Esophagus (tissue), 2 donors: ENCODE measurements around the gene DENND2A. TPM values are rescaled to one million over a fixed set of nuclear protein-coding genes. Genes with fewer than 3 reads are reported as not detected.
A peak's percentile ranks its signal among the peaks of the same experiment; 100 is the strongest.

ENCODE experiments used
- H3K27ac ChIP-seq, 2 donors: one replicate each; pipeline ENCODE4 v1.5.1; 2013; ENCODE audit warnings: low read depth in 2 of 2, mild to moderate bottlenecking in 2 of 2, inconsistent platforms in 1 of 2, low read length in 1 of 2, moderate library complexity in 1 of 2
- H3K27me3 ChIP-seq, 2 donors: one replicate each; pipeline ENCODE4 v1.6.1; 2013; ENCODE audit warnings: low read length in 2 of 2, control low read depth in 1 of 2, mild to moderate bottlenecking in 1 of 2; ENCODE audit not compliant: insufficient read depth in 2 of 2, control insufficient read depth in 1 of 2
- H3K36me3 ChIP-seq, 2 donors: one replicate each; pipeline ENCODE4 v1.6.1; 2013; ENCODE audit warnings: low read length in 1 of 2; ENCODE audit not compliant: control insufficient read depth in 2 of 2, insufficient read depth in 2 of 2
- H3K4me1 ChIP-seq, 2 donors: one replicate each; pipeline ENCODE4 v1.6.1; 2013; ENCODE audit warnings: low read length in 1 of 2; ENCODE audit not compliant: control insufficient read depth in 2 of 2, insufficient read depth in 2 of 2
- H3K4me3 ChIP-seq, 2 donors: one replicate each; pipeline ENCODE4 v1.5.1; 2013; ENCODE audit warnings: low read length in 2 of 2, mild to moderate bottlenecking in 2 of 2, low read depth in 1 of 2, moderate library complexity in 1 of 2
- H3K9me3 ChIP-seq, 2 donors: one replicate each; pipeline ENCODE4 v1.6.1; 2013; ENCODE audit warnings: mild to moderate bottlenecking in 2 of 2, low read depth in 1 of 2, low read length in 1 of 2, moderate library complexity in 1 of 2; ENCODE audit not compliant: control insufficient read depth in 2 of 2, insufficient read depth in 1 of 2
- WGBS, 2 donors: extraction: QIAGEN DNeasy Blood & Tissue Kit; methylation state at CpG; one replicate each; pipeline ENCODE4 v1.1.7; 2013; 5-methylcytosine and 5-hydroxymethylcytosine counted together
- polyA plus RNA-seq, 2 donors: library from polyadenylated mRNA; stranded (reverse); fragments of 200-250 nt; gene quantifications; one replicate each; pipeline ENCODE4 v1.2.3, GENCODE V29; 2013
- donor health status: healthy with polysubstance abuse.
- donor health status: Bipolar disorder and iron deficiency.

DENND2A gene
- polyA plus RNA-seq, 2 donors: 1.2 to 1.5 TPM

DNA sequence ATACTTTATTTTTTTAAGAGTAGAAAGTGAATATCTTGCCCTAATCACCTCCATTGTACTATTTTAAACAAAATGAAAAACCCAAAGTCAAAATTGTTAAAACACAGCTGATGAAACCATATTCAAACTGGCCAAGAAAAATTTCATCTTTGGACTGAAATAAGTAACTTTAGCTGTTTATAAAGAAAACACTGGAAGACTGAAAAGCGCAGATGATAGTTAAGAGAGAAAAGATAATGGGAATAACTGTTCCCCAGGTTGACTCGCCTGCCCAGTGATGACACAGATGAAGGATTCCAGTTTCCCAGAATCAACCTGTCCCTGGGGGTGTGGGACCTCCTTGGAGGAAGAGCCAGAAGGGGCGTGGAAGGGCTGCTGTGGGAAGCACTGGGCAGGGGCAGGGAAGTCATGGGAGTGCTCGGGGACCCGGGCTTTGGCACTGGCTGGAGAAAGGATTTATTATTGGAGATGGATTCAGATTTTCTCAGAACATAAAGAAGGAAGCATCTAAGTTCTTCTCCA lies 43.1 kb downstream of the DENND2A start:
- no peaks in the 10 kb centered on the region for H3K36me3 ChIP-seq
- 51 to 69% methylated on average over 5 of the region's 5 CpGs for WGBS, 2 donors
- H3K4me3 ChIP-seq: no peak overlapping the region
- no peaks in the 10 kb centered on the region for H3K4me1 ChIP-seq
- H3K9me3 ChIP-seq: no peaks in the 10 kb centered on the region
- H3K27ac ChIP-seq: peak overlapping the region in 1 of 2 donors; percentile 61
- no peaks in the 10 kb centered on the region for H3K27me3 ChIP-seq

GRCh38 chr7:140596519-140597427 lies 43.8 kb downstream of the DENND2A start:
- H3K27ac ChIP-seq: no peak overlapping the region
- H3K4me3 ChIP-seq: no peak overlapping the region
- no peaks in the 10 kb centered on the region for H3K9me3 ChIP-seq
- no peaks in the 10 kb centered on the region for H3K36me3 ChIP-seq
- H3K4me1 ChIP-seq: no peaks in the 10 kb centered on the region
- 53 to 76% methylated on average over 7 of the region's 7 CpGs for WGBS, 2 donors
- no peaks in the 10 kb centered on the region for H3K27me3 ChIP-seq

DNA sequence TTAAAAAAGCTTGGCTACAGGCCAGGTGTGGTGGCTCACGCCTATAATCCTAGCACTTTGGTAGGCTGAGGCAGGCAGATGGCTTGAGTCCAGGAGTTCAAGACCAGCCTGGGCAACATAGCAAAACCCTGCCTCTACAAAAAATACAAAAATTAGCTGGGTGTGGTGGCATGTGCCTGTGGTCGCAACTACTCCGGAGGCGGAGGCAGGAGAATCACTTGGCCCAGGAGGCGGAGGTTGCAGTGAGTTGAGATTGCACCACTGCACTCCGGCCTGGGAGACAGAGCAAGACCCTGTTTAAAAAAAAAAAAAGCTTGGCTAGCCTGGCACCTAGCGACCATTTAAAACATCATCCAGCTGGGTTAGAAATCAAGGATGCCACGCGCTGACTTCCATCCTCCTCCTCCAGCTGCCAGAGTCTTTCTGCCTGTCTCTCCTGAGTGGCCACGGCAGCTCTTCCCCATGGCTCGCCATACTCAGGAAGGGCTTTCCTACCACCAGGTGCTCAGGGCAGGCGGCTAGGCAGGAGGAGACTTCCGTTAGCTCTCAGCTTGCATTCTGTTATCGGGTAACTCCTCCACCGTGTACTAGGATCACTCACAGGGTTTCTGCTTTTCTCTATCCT lies 45.0 kb downstream of the DENND2A start:
- no peak overlapping the region for H3K27ac ChIP-seq

GRCh38 chr7:140594131-140594691 lies 46.4 kb downstream of the DENND2A start:
- whole genome bisulfite sequencing, 2 donors: 88 to 94% methylated on average over 13 of the region's 13 CpGs
- H3K9me3 ChIP-seq: no peaks in the 10 kb centered on the region
- H3K27ac ChIP-seq: no peak overlapping the region
- H3K27me3 ChIP-seq: no peaks in the 10 kb centered on the region
- H3K4me1 ChIP-seq: no peaks in the 10 kb centered on the region
- no peaks in the 10 kb centered on the region for H3K36me3 ChIP-seq
- no peak overlapping the region for H3K4me3 ChIP-seq

More for the DNA sequence above, 45.0 kb downstream of the DENND2A start:
- Histone ChIP-seq H3K4me3 (no peak overlapping the region), H3K9me3 (no peaks in the 10 kb centered on the region), H3K27me3 (no peaks in the 10 kb centered on the region), H3K36me3 (no peaks in the 10 kb centered on the region), H3K4me1 (no peaks in the 10 kb centered on the region)
- WGBS, 2 donors: 82 to 87% methylated on average over 15 of the region's 15 CpGs

- no peaks in the 10 kb centered on the region for H3K4me1 ChIP-seq
- no peaks in the 10 kb centered on the region for H3K27me3 ChIP-seq
- no peaks in the 10 kb centered on the region for H3K9me3 ChIP-seq
- H3K36me3 ChIP-seq: no peaks in the 10 kb centered on the region
- no peak overlapping the region for H3K4me3 ChIP-seq
- no peak overlapping the region for H3K27ac ChIP-seq
- 80 to 81% methylated on average over 4 of the region's 4 CpGs for WGBS, 2 donors
These were observed 47.0 kb downstream of the DENND2A start for GRCh38 chr7:140593672-140593982.

DNA sequence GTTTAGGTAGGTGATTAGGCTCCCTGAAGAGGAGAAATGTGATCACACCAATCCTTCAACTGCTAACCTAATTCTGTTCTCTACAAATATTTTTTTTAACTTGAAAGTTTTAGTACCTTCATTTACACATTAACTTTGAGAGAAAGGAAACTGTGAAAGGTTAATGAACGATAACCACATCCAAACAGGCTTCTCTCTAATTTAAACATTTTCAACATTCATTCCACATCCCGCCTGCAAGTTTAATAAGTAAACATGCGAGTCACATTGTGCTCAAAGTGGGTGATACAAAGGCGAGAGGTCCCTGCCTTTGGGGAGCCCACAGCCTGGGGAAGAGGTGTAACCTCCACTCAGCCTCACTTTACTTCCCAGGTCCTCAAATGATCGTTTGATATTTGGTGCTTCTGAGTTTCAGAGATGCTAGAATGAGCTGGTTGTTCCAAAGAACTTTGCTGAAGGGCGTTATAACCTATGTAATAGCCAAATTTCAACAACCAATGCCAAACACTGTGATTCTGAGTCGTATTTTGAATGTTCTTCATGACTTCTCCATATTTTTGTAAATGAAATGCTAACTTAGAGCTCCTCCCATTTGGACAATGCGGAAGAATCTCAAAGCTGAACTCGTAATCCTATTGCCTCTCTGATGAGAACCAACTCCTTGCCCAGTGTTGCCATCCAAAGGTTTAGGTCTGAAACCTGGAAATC lies 47.5 kb downstream of the DENND2A start:
- 71 to 73% methylated on average over 9 of the region's 9 CpGs for WGBS, 2 donors
- Histone ChIP-seq H3K9me3 (no peaks in the 10 kb centered on the region), H3K4me1 (no peaks in the 10 kb centered on the region), H3K36me3 (no peaks in the 10 kb centered on the region), H3K27ac (no peak overlapping the region), H3K27me3 (no peaks in the 10 kb centered on the region), H3K4me3 (no peak overlapping the region)

GRCh38 chr7:140591180-140591902 lies 49.3 kb downstream of the DENND2A start:
- Histone ChIP-seq H3K27ac (no peak overlapping the region), H3K4me3 (no peak overlapping the region), H3K4me1 (peaks cover 0 to 2% of the 10 kb centered on the region in 2 donors), H3K27me3 (no peaks in the 10 kb centered on the region), H3K9me3 (no peaks in the 10 kb centered on the region), H3K36me3 (no peaks in the 10 kb centered on the region)
- WGBS, 2 donors: 40 to 43% methylated on average over 3 of the region's 3 CpGs

- peaks cover 0 to 2% of the 10 kb centered on the region in 2 donors for H3K4me1 ChIP-seq
- H3K36me3 ChIP-seq: no peaks in the 10 kb centered on the region
- H3K4me3 ChIP-seq: no peak overlapping the region
- no peaks in the 10 kb centered on the region for H3K27me3 ChIP-seq
- H3K9me3 ChIP-seq: no peaks in the 10 kb centered on the region
- WGBS, 2 donors: 87 to 90% methylated on average over 9 of the region's 9 CpGs
- H3K27ac ChIP-seq: no peak overlapping the region
These were observed 53.4 kb downstream of the DENND2A start for GRCh38 chr7:140587243-140587642.

DNA sequence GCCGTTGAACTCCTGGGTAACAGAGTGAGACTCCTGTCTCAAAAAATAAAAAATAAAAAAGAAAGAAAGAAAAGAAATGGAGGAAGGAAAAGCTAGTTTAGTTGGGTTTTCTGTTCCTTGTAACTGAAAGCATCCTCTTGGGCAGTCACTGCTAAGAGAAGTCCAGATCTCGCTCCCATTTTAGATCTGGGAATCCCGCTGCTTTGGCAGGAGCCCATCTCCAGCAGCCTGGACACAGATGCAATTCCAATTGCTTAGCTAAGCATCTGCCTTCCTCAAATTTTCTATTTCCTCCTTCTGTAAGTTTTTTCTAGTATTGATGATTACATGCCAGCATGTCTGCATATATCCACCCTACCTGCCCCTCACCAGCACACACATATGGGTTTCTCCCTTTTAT lies 54.1 kb downstream of the DENND2A start:
- 87 to 92% methylated on average over 3 of the region's 3 CpGs for WGBS, 2 donors
- H3K36me3 ChIP-seq: no peaks in the 10 kb centered on the region
- H3K27ac ChIP-seq: no peak overlapping the region
- H3K4me1 ChIP-seq: peaks cover 0 to 2% of the 10 kb centered on the region in 2 donors
- no peaks in the 10 kb centered on the region for H3K9me3 ChIP-seq
- H3K27me3 ChIP-seq: no peaks in the 10 kb centered on the region
- H3K4me3 ChIP-seq: no peak overlapping the region
